GM20431 (cell line): ENCODE data around the gene DOCK2.
"Not testable (repeated sequence)": the region's sequence is repeated elsewhere in the genome, so short reads cannot be mapped to it uniquely, and the experiment has no call there.

Experiments
- in situ Hi-C: fragments of 300-500 bp; cut with MseI, MboI; formaldehyde crosslinking; loops from one replicate; pipeline ENCODE4 v1.15.0; 2020; ENCODE audit warnings: low sequenced_read_pairs; ENCODE audit not compliant: unreplicated experiment

The DOCK2 gene

DNA sequence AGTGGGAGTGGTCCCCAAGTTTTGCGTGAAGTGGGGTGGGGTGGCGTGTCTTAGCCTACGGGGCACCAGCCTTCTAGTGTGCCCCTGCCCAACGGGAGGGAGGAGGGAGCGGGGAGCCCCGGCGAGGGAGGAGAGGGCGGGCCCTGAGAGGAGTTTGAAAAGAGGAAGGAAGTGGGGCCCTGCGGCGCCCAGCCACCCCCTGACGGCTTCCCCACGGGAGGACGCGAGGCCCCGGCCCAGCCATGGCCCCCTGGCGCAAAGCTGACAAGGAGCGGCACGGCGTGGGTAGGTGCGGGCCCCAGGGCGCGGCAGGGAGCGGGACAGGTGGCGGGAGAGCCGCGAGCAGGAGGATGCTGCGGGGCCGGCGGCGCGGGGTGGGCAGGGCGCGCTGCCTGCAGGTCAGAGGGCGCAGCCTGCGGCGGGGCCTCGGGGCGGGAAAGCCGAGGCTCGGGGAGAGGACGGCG lies at the start of gene DOCK2:
TSS of gene DOCK2 (plus strand) at position 191 of the 464 bp plus-strand sequence. CDS start at position 243, 52 bp downstream.
- in situ Hi-C loops: no loop called here

GRCh38 chr5:169590602-169591001 lies 46.5 kb upstream of the DOCK2 start:
- in situ Hi-C loops: no loop called here

DNA sequence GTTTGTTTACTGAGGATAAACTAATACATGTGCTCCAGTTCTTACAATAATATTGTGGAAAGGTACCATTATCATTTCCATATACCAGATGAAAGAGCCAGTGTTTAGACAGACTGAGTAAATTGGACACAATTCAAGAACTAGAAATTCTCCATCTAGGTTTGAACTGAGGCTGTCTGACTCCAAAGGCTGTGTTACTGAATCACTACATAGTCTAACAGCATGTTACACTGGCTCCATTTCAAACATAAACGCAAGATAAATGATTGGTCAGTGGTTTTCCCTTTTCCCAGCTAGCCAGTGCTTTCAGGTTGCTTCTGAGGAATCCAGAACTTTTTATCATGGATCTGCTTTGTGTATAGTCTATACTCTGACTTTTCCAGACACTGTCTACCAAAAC lies 45.4 kb upstream of the DOCK2 start:
- in situ Hi-C loops: no loop called here

- in situ Hi-C loops: no loop called here
These were observed 44.0 kb upstream of the DOCK2 start for GRCh38 chr5:169592937-169593650.

DNA sequence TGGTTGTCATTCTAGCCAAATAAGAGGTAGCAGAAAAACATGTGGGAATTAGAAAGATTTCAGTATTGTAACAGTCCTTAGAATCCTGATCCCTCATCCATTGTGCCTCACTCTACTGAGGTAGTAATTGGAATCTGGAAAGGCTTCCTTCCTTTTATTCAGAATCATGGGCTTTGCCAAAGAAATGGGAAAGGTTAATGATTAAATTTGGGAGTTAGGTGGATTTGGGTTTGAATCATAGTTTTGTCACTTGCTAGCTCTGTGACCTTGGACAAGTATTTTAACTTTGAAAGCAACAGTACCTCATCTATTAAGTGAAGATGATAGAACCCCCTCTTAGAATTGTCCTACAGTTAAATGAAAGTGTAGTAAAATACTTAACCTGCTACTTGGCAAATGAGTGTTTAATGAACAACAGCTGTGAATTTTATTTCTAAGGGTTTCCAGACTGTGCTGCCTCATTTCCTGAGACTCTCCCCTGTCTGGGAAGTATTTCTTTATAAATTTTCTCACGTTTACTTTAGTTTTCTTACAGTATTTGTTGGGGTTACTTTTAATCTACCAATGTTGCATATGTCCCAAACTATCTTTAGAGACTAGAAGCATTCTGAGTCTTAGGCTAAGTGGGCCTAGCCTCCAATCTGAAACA lies 41.8 kb upstream of the DOCK2 start:
- in situ Hi-C loops: no loop called here

DNA sequence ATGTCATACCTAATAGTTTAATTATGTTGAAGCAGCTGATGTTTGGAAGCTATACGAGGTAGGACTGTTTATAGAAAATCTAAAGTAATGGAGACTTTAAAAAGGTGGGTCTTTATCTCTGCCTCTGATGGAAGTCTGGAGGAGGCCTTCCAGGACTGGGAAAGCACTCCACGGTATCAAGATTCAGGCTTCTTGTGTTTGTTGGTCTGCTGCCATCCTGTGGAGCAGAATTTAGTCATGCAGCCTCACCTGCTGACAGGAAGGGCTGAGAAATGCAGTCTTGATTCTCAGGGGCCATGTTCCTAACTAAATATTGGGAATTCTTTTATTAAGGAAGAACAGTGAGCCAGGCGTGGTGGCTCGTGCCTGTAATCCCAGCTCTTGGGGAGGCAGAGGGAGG lies 37.6 kb upstream of the DOCK2 start:
- in situ Hi-C loops: no loop called here

- in situ Hi-C loops: no loop called here
These were observed 34.5 kb upstream of the DOCK2 start for GRCh38 chr5:169602535-169602934.

- in situ Hi-C loops: no loop called here
These were observed 30.8 kb upstream of the DOCK2 start for GRCh38 chr5:169606279-169606678.

DNA sequence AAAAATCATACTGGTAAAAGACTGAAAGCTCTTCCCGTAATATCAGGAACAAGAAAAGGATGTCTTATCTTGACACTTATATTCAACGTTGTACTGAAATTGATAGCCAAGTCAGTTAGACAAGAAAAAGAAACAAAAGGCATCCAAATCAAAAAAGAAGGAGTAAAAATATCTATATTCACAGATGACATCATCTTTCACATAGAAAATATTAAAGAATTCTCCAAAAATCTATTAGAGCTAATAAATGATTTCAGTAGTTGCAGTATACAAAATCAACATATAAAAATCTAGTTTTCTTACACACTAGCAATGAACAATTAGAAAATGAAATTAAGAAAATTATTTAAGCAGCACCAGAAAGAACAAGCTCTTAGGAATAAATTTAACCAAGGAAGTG lies 29.2 kb upstream of the DOCK2 start:
- in situ Hi-C loops: no loop called here

- in situ Hi-C loops: no loop called here
These were observed 27.4 kb upstream of the DOCK2 start for GRCh38 chr5:169609716-169610115.

- in situ Hi-C loops: no loop called here
These were observed 26.5 kb upstream of the DOCK2 start for GRCh38 chr5:169610606-169611005.

DNA sequence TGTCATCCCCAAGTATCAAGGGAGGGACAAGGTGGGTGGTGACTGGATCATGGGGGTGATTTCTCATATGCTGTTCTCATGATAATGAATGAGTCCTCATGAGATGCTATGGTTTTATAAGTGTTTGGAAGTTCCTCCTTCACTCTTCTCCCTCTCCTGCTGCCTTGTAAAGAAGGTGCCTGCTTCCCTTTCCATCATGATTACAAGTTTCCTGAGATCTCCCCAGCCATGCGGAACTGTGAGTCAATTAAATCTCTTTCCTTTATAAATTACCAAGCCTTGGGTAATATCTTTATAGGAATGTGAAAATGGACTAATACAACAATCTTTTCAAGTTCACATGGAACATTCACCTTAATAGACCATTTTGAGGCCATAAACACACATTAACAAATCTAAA lies 21.5 kb upstream of the DOCK2 start:
- in situ Hi-C loops: no loop called here

DNA sequence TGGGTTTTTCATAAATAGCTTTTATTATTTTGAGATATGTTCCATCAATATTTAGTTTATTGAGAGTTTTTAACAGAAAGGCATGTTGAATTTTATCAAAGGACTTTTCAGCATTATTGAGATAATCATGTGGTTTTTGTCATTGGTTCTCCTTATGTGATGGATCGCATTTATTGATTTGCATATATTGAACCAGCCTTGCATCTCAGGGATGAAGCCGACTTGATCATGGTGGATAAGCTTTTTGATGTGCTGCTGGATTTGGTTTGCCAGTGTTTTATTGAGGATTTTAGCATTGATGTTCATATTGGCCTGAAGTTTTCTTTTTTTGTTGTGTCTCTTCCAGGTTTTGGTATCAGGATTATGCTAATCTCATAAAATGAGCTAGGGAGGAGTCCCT lies 12.8 kb upstream of the DOCK2 start:
- in situ Hi-C loops: not testable (repeated sequence)

GRCh38 chr5:169626779-169627178 lies 10.3 kb upstream of the DOCK2 start:
- in situ Hi-C loops: no loop called here

DNA sequence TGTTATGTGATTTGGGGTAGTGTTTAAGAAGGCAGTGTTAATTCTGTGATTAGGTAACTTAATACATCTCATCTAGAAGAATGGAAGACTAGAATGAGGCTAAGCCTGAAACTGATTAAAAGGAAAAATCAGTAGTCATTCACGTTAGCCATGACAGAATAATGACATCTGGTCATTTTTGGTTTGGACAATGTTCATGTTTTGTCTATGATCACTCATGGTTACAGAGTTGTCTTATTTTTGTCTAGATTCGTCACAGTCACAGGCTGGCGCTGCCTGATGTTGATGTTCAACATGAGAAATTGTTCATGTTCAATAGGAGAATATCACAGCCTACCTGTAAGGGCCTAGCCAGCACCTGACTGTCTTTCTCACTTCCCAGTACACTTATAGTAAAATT lies 9.5 kb upstream of the DOCK2 start:
- in situ Hi-C loops: no loop called here

GRCh38 chr5:169628892-169629291 lies 8.2 kb upstream of the DOCK2 start:
- in situ Hi-C loops: no loop called here

GRCh38 chr5:169629847-169630548 lies 7.1 kb upstream of the DOCK2 start:
- in situ Hi-C loops: no loop called here

GRCh38 chr5:169631360-169631759 lies 5.7 kb upstream of the DOCK2 start:
- in situ Hi-C loops: no loop called here

GRCh38 chr5:169632946-169633345 lies 4.1 kb upstream of the DOCK2 start:
- in situ Hi-C loops: no loop called here

- in situ Hi-C loops: no loop called here
These were observed 2.5 kb upstream of the DOCK2 start for GRCh38 chr5:169634606-169635005.

DNA sequence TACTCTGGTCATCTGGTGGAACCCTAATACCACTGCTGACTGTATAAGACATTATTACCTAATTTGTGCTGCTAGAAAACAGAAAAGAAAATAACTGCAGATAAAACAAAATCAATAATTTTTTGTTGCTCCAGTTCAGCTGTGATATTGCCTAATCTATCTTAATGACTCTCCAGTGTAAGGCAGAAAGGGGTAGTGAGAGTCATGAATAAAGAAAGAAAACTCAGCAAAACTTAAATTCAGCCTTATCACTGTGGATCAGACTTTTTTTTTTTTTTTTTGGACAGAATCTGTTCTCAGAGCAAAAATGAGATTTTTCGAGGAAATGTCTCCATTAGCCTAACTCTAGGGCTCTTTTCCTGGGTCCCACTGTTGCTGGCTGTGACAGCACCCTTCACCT lies 1.1 kb upstream of the DOCK2 start:
- in situ Hi-C loops: no loop called here
